ENCODE results near the gene NEK2. TPM values are rescaled to one million over a fixed set of nuclear protein-coding genes. Genes with fewer than 3 reads are reported as not detected.
A peak's percentile ranks its signal among the peaks of the same experiment; 100 is the strongest.

The NEK2 gene
- total and polyA plus RNA-seq, 2 donors (not counting 1 experiment from before 2014, with no cell fraction given): 0.09 TPM; not detected in 1

DNA sequence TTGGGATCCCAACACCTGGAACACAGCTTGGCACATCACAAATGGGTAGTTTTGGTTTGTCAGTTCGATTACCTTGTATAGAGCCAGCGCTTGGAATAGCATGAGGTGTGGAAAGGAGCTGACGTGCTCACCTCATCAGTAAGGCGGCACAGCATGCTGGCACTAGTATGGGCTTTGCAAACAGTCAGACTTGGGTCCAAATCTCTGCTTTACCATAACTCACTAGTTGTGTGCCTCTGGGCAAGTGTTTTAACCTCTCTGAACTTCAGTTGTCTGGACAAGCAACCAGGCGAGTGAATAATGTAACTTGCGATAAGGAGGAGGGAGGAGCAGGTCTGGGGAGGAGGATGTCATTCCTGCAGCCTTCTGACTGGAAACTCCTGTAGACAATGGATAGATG is 26.3 kb upstream of the NEK2 start:
- Histone ChIP-seq H3K4me2 (replicated peaks; ENCODE audit: low read depth, low read length, poor library complexity, severe bottlenecking) (no peak overlapping the region), H2AFZ (ENCODE audit: insufficient read depth, low read depth, low read length, poor library complexity, severe bottlenecking) (no peak overlapping the region), H3K79me2 (ENCODE audit: control insufficient read depth, insufficient read depth, low read length) (no peaks in the 10 kb centered on the region), H3K4me1 (ENCODE audit: control insufficient read depth in 2 of 2, insufficient read depth in 2 of 2, low read length in 2 of 2) (peaks cover 23 to 27% of the 10 kb centered on the region in 2 donors), H3K27me3 (replicated peaks in 1 of 4; ENCODE audit: control extremely low read depth in 1 of 4, control insufficient read depth in 3 of 4, insufficient read depth in 4 of 4, low read length in 3 of 4) (peaks cover 0 to 5% (median 0%) of the 10 kb centered on the region in 4 experiments), H4K20me1 (ENCODE audit: control insufficient read depth, insufficient read depth, low read length, poor library complexity, severe bottlenecking) (no peaks in the 10 kb centered on the region), H3K4me3 (ENCODE audit: control extremely low read depth in 1 of 5, extremely low read depth in 1 of 5, insufficient read depth in 1 of 5, low read depth in 2 of 5, low read length in 4 of 5) (no peak overlapping the region), H3K36me3 (replicated peaks in 1 of 2; ENCODE audit: control extremely low read depth in 1 of 2, control insufficient read depth in 1 of 2, extremely low read depth in 1 of 2, insufficient read depth in 2 of 2, low read length in 1 of 2) (no peaks in the 10 kb centered on the region), H3K9ac (ENCODE audit: low read length) (no peak overlapping the region), H3K27ac (ENCODE audit: low read length in 2 of 2) (no peak overlapping the region), H3K9me3 (ENCODE audit: control extremely low read depth in 1 of 3, control insufficient read depth in 2 of 3, insufficient read depth in 1 of 3, low read length in 2 of 3) (no peaks in the 10 kb centered on the region)
- ATAC-seq (ENCODE audit: low read depth): no peak
- Mint-ChIP-seq H3K27me3 (peaks cover 5% of the 10 kb centered on the region), H3K4me3 (no peak overlapping the region), H3K4me1 (peaks cover 27% of the 10 kb centered on the region), H3K27ac (no peak overlapping the region), H3K9me3 (ENCODE audit: insufficient read depth) (no peaks in the 10 kb centered on the region)
- intact Hi-C loops (cut with micrococcal nuclease): no loop called here
- no peak for DNase-seq
- CTCF ChIA-PET: interaction anchor here (0.8 to 1.2 kb wide), 2 partner anchors 21 kb away, joined by 3 to 4 read pairs; no protein-coding TSS in a partner anchor
- TF ChIP-seq, protein P1, sequence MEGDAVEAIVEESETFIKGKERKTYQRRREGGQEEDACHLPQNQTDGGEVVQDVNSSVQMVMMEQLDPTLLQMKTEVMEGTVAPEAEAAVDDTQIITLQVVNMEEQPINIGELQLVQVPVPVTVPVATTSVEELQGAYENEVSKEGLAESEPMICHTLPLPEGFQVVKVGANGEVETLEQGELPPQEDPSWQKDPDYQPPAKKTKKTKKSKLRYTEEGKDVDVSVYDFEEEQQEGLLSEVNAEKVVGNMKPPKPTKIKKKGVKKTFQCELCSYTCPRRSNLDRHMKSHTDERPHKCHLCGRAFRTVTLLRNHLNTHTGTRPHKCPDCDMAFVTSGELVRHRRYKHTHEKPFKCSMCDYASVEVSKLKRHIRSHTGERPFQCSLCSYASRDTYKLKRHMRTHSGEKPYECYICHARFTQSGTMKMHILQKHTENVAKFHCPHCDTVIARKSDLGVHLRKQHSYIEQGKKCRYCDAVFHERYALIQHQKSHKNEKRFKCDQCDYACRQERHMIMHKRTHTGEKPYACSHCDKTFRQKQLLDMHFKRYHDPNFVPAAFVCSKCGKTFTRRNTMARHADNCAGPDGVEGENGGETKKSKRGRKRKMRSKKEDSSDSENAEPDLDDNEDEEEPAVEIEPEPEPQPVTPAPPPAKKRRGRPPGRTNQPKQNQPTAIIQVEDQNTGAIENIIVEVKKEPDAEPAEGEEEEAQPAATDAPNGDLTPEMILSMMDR (IDR thresholded peaks at IDR 0.05): no peak
- no peak for TF ChIP-seq EZH2 (IDR thresholded peaks at IDR 0.05; ENCODE audit: borderline replicate concordance, insufficient read depth, low read depth, low read length, poor library complexity, severe bottlenecking)
- POLR2A ChIA-PET: no interaction called here
- 100% methylated on average over 5 of the region's 6 CpGs for WGBS (ENCODE audit: insufficient coverage)

DNA sequence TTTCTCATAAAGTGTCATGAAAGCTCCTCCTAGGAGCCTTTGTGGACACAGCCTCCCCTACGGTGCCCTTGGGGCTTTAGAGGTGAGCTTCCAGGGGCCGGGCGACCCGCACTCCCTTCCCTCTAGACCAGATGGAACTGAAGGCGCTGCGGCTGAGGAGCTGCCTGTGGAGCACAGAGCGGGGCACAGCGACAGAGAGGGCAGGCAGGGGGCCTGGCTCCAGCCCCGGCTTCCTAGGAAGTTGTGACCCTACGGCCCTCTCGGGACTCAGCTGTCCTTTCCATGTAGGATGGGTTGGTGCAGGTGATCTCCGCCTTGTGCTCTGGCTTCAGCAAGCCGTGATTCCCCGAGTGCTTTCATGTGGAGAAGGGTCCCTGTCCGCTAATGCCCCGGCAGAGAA is 23.6 kb upstream of the NEK2 start:
- ATAC-seq (ENCODE audit: low read depth) (no peak), DNase-seq (no peak)
- no peak overlapping the region for H3K27ac ChIP-seq (ENCODE audit: low read length in 2 of 2)
- CTCF ChIA-PET: interaction anchor here (0.6 to 7.7 kb wide), 22 partner anchors 9 to 757 kb away, joined by 3 to 155 read pairs (median 4); partner anchors contain the start of genes DTL and INTS7
- H3K4me2 ChIP-seq (replicated peaks; ENCODE audit: low read depth, low read length, poor library complexity, severe bottlenecking): peak overlapping the region; percentile 77
- TF ChIP-seq, protein P1 (IDR thresholded peaks at IDR 0.05): no peak
- no peak for TF ChIP-seq EZH2 (IDR thresholded peaks at IDR 0.05; ENCODE audit: borderline replicate concordance, insufficient read depth, low read depth, low read length, poor library complexity, severe bottlenecking)
- Mint-ChIP-seq H3K9me3 (ENCODE audit: insufficient read depth) (no peaks in the 10 kb centered on the region), H3K27me3 (peaks cover 5% of the 10 kb centered on the region), H3K4me1 (peaks cover 51% of the 10 kb centered on the region), H3K4me3 (peak overlapping the region; percentile 76), H3K27ac (no peak overlapping the region)
- H3K9me3 ChIP-seq (ENCODE audit: control extremely low read depth in 1 of 3, control insufficient read depth in 2 of 3, insufficient read depth in 1 of 3, low read length in 2 of 3): peaks cover 0 to 17% (median 5%) of the 10 kb centered on the region in 3 donors
- H3K36me3 ChIP-seq (replicated peaks in 1 of 2; ENCODE audit: control extremely low read depth in 1 of 2, control insufficient read depth in 1 of 2, extremely low read depth in 1 of 2, insufficient read depth in 2 of 2, low read length in 1 of 2): no peaks in the 10 kb centered on the region
- intact Hi-C loops (cut with micrococcal nuclease): loop anchor here (5.0 kb wide), 2 partner anchors 133 to 588 kb away; partner anchors contain the start of genes LPGAT1 and PPP2R5A
- H3K9ac ChIP-seq (ENCODE audit: low read length): peak overlapping the region; percentile 54
- peak overlapping the region; percentile 54 for H2AFZ ChIP-seq (ENCODE audit: insufficient read depth, low read depth, low read length, poor library complexity, severe bottlenecking)
- H3K27me3 ChIP-seq (replicated peaks in 1 of 4; ENCODE audit: control extremely low read depth in 1 of 4, control insufficient read depth in 3 of 4, insufficient read depth in 4 of 4, low read length in 3 of 4): peaks cover 0 to 5% (median 0%) of the 10 kb centered on the region in 4 experiments
- POLR2A ChIA-PET: interaction anchor here (0.9 to 1.7 kb wide), 3 partner anchors 18 to 336 kb away, joined by 4 to 5 read pairs (median 5); partner anchors contain the start of genes DTL, INTS7 and NEK2
- no peaks in the 10 kb centered on the region for H4K20me1 ChIP-seq (ENCODE audit: control insufficient read depth, insufficient read depth, low read length, poor library complexity, severe bottlenecking)
- no peaks in the 10 kb centered on the region for H3K79me2 ChIP-seq (ENCODE audit: control insufficient read depth, insufficient read depth, low read length)
- H3K4me1 ChIP-seq (ENCODE audit: control insufficient read depth in 2 of 2, insufficient read depth in 2 of 2, low read length in 2 of 2): peaks cover 44 to 52% of the 10 kb centered on the region in 2 donors
- WGBS (ENCODE audit: insufficient coverage): 83% methylated on average over 15 of the region's 16 CpGs
- no peak overlapping the region for H3K4me3 ChIP-seq (ENCODE audit: control extremely low read depth in 1 of 5, extremely low read depth in 1 of 5, insufficient read depth in 1 of 5, low read depth in 2 of 5, low read length in 4 of 5)

Measured in B cell (primary cell).